Cardiac fibroblast (primary cell): ENCODE measurements around the gene KDF1.

Experiments
- DNase-seq, 2 donors: peaks; one replicate each; pipeline versions ENCODE4 v3.0.0 to v3.0.0-alpha.2; 2010; ENCODE audit warnings: low read depth in 2 of 2
- H3K4me3 ChIP-seq, 2 donors: replicated peaks in 1 of 2; 1 replicate in 1 of 2; 2 replicates in 1 of 2; pipeline ENCODE4 v1.5.1; 2011; ENCODE audit warnings: low read depth in 2 of 2, low read length in 2 of 2, mild to moderate bottlenecking in 2 of 2, moderate library complexity in 1 of 2
- CTCF ChIP-seq: IDR thresholded peaks from one replicate; pipeline ENCODE4 v1.5.1; 2011; ENCODE audit warnings: low read depth, mild to moderate bottlenecking, low read length, inconsistent platforms

The KDF1 gene

GRCh38 chr1:26907071-26907917, 53.0 kb downstream of the KDF1 start:
- peak; percentile 65 to 93 for DNase-seq
- H3K4me3 ChIP-seq = no peak overlapping the region
- no peak for TF ChIP-seq CTCF

- no peak for DNase-seq
- H3K4me3 ChIP-seq = peak overlapping the region; percentile 94 to 98
- no peak for TF ChIP-seq CTCF
These were observed 59.3 kb downstream of the KDF1 start for GRCh38 chr1:26900815-26901511.

GRCh38 chr1:26900001-26900814, 60.1 kb downstream of the KDF1 start, which contains the start of gene GPATCH3:
TSS of gene GPATCH3 (minus strand) at chr1:26900467. CDS start at chr1:26900442, 25 bp downstream.
- TF ChIP-seq CTCF = no peak
- DNase-seq = peak; percentile 96 to 97
- H3K4me3 ChIP-seq = peak within 1 kb of the TSS; percentile 94 to 98
